GM12801 (cell line): Measurements from ENCODE around the gene DNAJC19.

Source experiments
- TF ChIP-seq, protein P1 (sequence below): IDR thresholded peaks from one replicate; pipeline ENCODE4 v1.5.1; 2011; ENCODE audit warnings: control low read depth; ENCODE audit not compliant: insufficient read length; ENCODE audit errors: extremely low read depth

The DNAJC19 gene

GRCh38 chr3:180989291-180990163 lies at the start of gene DNAJC19:
DNAJC19 (minus strand) TSS chr3:180989736; CDS start chr3:180989602, 134 bp downstream.
- TF ChIP-seq, protein P1, sequence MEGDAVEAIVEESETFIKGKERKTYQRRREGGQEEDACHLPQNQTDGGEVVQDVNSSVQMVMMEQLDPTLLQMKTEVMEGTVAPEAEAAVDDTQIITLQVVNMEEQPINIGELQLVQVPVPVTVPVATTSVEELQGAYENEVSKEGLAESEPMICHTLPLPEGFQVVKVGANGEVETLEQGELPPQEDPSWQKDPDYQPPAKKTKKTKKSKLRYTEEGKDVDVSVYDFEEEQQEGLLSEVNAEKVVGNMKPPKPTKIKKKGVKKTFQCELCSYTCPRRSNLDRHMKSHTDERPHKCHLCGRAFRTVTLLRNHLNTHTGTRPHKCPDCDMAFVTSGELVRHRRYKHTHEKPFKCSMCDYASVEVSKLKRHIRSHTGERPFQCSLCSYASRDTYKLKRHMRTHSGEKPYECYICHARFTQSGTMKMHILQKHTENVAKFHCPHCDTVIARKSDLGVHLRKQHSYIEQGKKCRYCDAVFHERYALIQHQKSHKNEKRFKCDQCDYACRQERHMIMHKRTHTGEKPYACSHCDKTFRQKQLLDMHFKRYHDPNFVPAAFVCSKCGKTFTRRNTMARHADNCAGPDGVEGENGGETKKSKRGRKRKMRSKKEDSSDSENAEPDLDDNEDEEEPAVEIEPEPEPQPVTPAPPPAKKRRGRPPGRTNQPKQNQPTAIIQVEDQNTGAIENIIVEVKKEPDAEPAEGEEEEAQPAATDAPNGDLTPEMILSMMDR: no peak

DNA sequence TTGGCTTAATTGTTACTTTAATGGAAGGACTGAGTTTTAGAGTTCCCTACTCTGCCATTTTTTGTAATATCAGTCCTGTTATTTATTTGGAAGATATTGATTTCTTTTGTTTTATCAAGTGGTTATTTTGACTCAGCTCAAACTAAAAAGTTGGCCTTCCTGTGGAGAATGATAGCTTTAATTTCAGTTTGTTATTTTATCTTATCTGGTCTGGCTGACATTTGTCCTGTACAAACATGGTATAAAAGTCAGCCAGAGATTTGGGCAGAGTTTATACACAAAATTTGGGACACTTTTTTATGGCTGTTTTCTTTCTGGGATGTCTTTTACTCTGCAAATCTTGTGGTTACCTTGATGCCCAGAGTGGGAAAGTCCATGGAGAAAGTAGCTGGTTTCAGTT lies 41.4 kb upstream of the DNAJC19 start:
- TF ChIP-seq, protein P1: no peak

DNA sequence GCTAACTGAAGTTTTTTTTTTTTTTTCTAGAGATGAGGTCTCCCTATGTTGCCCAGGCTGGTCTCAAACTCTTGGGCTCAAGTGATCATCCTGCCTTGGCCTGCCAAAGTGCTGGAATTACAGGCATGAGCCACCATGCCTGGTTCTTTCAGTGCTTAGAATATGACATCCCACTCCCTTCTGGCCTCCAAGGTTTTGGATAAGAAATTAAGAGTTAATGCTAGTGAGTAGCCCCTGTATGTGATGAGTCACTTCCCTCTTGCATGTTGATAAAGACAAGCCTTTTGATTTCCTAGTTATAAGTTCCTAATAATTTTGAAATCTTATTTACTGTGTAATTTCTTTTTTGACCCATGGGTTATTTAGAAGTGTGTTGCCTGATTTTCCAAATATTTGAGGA lies 35.7 kb upstream of the DNAJC19 start:
- TF ChIP-seq, protein P1: no peak

DNA sequence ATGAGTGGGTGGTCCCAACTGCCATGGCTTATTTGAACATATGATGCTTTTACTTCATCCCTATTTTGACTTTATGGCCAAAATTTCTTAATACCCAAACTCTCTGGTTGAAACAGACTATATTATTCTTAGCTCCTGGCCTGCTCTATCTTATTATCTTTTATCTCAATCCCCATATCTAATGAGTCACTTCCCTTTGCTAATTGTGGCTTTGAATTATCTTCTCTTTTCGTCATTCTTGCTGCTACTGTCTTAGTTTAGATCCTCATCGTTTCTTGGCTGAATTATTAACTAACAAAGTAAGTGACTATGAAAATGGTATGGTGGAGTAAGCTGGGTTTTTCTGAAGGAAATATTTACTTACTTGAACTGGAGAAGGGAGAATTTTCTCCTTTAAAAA lies 28.2 kb upstream of the DNAJC19 start:
- TF ChIP-seq, protein P1: no peak

GRCh38 chr3:181009225-181009624 lies 19.7 kb upstream of the DNAJC19 start:
- TF ChIP-seq, protein P1: no peak

- TF ChIP-seq, protein P1: no peak
These were observed 19.3 kb upstream of the DNAJC19 start for GRCh38 chr3:181008796-181009195.

GRCh38 chr3:181007262-181007661 lies 17.7 kb upstream of the DNAJC19 start:
- TF ChIP-seq, protein P1: no peak
